ENCODE data around the gene FCHO2.

- TF ChIP-seq CTCF (IDR thresholded peaks at IDR 0.05) (no peak), POLR2A (IDR thresholded peaks at IDR 0.05) (no peak), EP300 (IDR thresholded peaks at IDR 0.05) (no peak)
These were observed 160.7 kb downstream of the FCHO2 start for GRCh38 chr5:73116506-73116905.
